Heart right ventricle (tissue), 16 donors: Measurements from ENCODE around the gene POLR2H. TPM values are rescaled to one million over a fixed set of nuclear protein-coding genes. Genes with fewer than 3 reads are reported as not detected.

Experiments
- ATAC-seq, 8 donors: fragments of 200-7000 bp; cut with Tn5 transposase; one replicate each; pipeline ENCODE4 v1.9.1; 2020; ENCODE audit warnings: mild to moderate bottlenecking in 8 of 8, moderate library complexity in 8 of 8, moderate number of reproducible peaks in 1 of 8
- DNase-seq, 2 donors: peaks; one replicate each; pipeline ENCODE4 v3.0.0-alpha.2; 2020
- H3K27ac ChIP-seq, 10 donors: fragments of 200-600 bp; sonication (generic) in 2 of 10; one replicate each; pipeline versions ENCODE4 v1.5.0 to v1.8.0; 2020 to 2022; ENCODE audit warnings: mild to moderate bottlenecking in 3 of 10
- H3K27me3 ChIP-seq, 7 donors: fragments of 200-600 bp; one replicate each; pipeline ENCODE4 v1.8.0; 2021 to 2022; ENCODE audit warnings: mild to moderate bottlenecking in 2 of 7
- H3K36me3 ChIP-seq, 9 donors: fragments of 200-600 bp; sonication (generic) in 1 of 9; one replicate each; pipeline versions ENCODE4 v1.5.0 to v1.8.0; 2020 to 2022; ENCODE audit warnings: mild to moderate bottlenecking in 2 of 9
- H3K4me1 ChIP-seq, 9 donors: fragments of 200-600 bp; sonication (generic) in 1 of 9; one replicate each; pipeline versions ENCODE4 v1.5.0 to v1.8.0; 2020 to 2022; ENCODE audit warnings: mild to moderate bottlenecking in 4 of 9
- H3K4me3 ChIP-seq, 10 donors: fragments of 200-600 bp; sonication (generic) in 2 of 10; one replicate each; pipeline versions ENCODE4 v1.5.0 to v1.8.0; 2020 to 2022; ENCODE audit warnings: mild to moderate bottlenecking in 7 of 10, moderate library complexity in 2 of 10
- H3K9me3 ChIP-seq, 11 donors: fragments of 200-600 bp in 10 of 11; sonication (generic) in 2 of 11; one replicate each; pipeline versions ENCODE4 v1.5.0 to v1.8.0; 2013 to 2022; ENCODE audit warnings: mild to moderate bottlenecking in 2 of 11, control low read depth in 1 of 11, moderate library complexity in 1 of 11
- WGBS, 2 donors: extraction: QIAGEN DNeasy Blood & Tissue Kit; methylation state at CpG; one replicate each; pipeline ENCODE4 v1.1.7; 2013; ENCODE audit warnings: inconsistent platforms in 1 of 2; 5-methylcytosine and 5-hydroxymethylcytosine counted together
- intact Hi-C, 10 donors: fragments of 100-400 bp; cut with DNase I; formaldehyde crosslinking; loops; one replicate each; pipeline versions ENCODE4 v1.11.1 to v1.14.2; 2022
- polyA plus RNA-seq, 2 donors: library from polyadenylated mRNA; stranded (reverse); fragments of 200-250 nt; gene quantifications; one replicate each; pipeline ENCODE4 v1.2.3, GENCODE V29; 2013
- total RNA-seq, 10 donors: library from RNA; stranded (reverse); fragmentation: NEBNext Ultra II Directional in 3 of 10; extraction: Animal tissue kit (Norgen Biotek cat#: 25700) in 3 of 10; gene quantifications; one replicate each; pipeline versions ENCODE4 v1.2.1 to v1.2.4, GENCODE V29; 2021 to 2023
- TF ChIP-seq, protein P1 (sequence below), 9 donors: fragments of 200-600 bp; sonication (generic) in 2 of 9; IDR thresholded peaks; one replicate each; pipeline versions ENCODE4 v1.5.0 to v1.8.0; 2021 to 2022; ENCODE audit warnings: antibody characterized with exemption in 9 of 9, mild to moderate bottlenecking in 5 of 9, moderate library complexity in 1 of 9
- donor health status: Arrhythmogenic right ventricular cardiomyopathy.
- donor health status: ischemic (EF 13 %, LVEDD 7.1; RV severe dilation, severe dysfunction).
- donor health status: healthy with polysubstance abuse.
- donor health status: DM: no; HTN: yes; CAD: no.
- donor health status: DM: no; HTN: no; CAD: no.
- donor health status: ischemic (EF 25% LVEDD 6.9; RV normal size, moderate dysfunction).
- donor health status: ischemic (EF 25% LVEDD 5.7; RV mildly dilated, moderate dysfunction).
- donor health status: healthy.
- donor health status: DM: yes; HTN: yes; CAD: no.
- donor health status: Ischemic cardiomyopathy.
- donor health status: ischemic (EF 35%, LVEDD 5.7; RV mildly dilated, moderate dysfunction).
- donor health status: nonischemic (EF 11% LVEDD 7.7; RV severe dilation, severe dysfunction).
- donor health status: DM: yes; HTN: yes; CAD: no.
- donor health status: PGD.
- donor health status: ischemic (EF 29% LVEDD 5.4; RV normal size, mild dysfunction).
- donor health status: nonischemic (EF 23%, LVEDD 6.1; RV moderate dilation, normal function).

The POLR2H gene
- total and polyA plus RNA-seq, 12 donors = 17.4 to 63.7 (median 24.5) TPM

DNA sequence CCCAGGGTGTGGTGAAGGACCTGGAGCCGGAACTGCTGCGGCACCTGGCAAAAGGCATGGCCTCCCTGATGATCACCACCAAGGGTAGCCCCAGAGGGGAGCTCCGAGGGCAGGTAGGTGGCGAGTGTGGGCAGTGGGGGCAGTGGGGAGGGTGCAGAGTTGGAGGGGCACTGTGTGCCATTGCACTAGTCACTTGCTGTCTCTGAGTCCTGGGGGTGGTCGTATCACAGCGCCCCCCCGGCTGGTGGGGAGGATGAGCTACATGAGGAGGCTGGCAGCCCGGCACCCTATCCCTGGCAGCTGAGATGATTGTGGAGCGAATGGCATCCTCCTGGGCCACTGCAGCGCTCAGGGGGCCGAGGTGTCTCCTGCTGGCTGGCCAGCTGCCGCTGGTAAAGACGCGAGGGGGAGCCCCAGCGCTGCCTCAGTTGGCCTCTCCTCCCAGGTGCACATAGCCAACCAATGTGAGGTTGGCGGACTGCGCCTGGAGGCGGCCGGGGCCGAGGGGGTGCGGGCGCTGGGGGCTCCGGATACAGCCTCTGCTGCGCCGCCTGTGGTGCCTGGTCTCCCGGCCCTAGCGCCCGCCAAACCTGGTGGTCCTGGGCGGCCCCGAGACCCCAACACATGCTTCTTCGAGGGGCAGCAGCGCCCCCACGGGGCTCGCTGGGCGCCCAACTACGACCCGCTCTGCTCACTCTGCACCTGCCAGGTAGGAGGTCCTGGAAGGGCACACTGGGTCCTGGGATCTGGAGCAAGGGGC lies 24.7 kb downstream of the POLR2H start:
- Histone ChIP-seq H3K4me1 (peaks cover 0 to 9% (median 7%) of the 10 kb centered on the region in 9 donors), H3K36me3 (peaks cover 0 to 39% (median 0%) of the 10 kb centered on the region in 9 donors), H3K27ac (no peak overlapping the region), H3K27me3 (peaks cover 0 to 42% (median 25%) of the 10 kb centered on the region in 7 donors), H3K4me3 (no peak overlapping the region), H3K9me3 (no peaks in the 10 kb centered on the region)
- TF ChIP-seq, protein P1, sequence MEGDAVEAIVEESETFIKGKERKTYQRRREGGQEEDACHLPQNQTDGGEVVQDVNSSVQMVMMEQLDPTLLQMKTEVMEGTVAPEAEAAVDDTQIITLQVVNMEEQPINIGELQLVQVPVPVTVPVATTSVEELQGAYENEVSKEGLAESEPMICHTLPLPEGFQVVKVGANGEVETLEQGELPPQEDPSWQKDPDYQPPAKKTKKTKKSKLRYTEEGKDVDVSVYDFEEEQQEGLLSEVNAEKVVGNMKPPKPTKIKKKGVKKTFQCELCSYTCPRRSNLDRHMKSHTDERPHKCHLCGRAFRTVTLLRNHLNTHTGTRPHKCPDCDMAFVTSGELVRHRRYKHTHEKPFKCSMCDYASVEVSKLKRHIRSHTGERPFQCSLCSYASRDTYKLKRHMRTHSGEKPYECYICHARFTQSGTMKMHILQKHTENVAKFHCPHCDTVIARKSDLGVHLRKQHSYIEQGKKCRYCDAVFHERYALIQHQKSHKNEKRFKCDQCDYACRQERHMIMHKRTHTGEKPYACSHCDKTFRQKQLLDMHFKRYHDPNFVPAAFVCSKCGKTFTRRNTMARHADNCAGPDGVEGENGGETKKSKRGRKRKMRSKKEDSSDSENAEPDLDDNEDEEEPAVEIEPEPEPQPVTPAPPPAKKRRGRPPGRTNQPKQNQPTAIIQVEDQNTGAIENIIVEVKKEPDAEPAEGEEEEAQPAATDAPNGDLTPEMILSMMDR (IDR thresholded peaks at IDR 0.05) = no peak
- ATAC-seq (no peak), DNase-seq (no peak)
- 55 to 60% methylated on average over 37 of the region's 37 CpGs for WGBS, 2 donors
- intact Hi-C loops = loop anchor here in 1 of 10 donors (10.0 kb wide), 1 partner anchor 389 kb away; no protein-coding TSS in a partner anchor

DNA sequence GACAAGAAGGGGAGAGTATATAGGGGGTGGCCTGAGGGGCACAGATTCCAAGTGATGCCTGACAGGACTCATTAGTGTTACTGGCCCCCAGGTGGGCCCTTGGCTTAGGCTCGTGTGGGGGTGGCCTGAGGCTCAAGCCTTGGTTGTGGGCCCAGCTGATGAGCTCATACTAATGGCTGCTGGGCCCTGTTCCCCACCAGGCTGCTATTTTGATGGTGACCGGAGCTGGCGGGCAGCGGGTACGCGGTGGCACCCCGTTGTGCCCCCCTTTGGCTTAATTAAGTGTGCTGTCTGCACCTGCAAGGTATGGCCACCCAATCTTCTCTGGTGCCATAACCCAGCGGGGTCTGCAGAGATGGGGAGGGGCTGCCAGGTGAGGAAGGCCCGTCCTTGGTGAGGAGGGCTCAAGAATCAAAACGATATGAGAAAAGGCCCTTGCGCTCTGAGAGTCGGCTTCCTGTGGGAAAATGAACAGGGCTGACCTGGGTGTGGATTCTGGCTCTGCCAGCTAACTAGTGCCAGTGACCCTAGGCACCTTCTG lies 25.7 kb downstream of the POLR2H start:
- Histone ChIP-seq H3K9me3 (no peaks in the 10 kb centered on the region), H3K27me3 (peaks cover 0 to 32% (median 15%) of the 10 kb centered on the region in 7 donors), H3K4me3 (no peak overlapping the region), H3K36me3 (peaks cover 0 to 39% (median 0%) of the 10 kb centered on the region in 9 donors), H3K4me1 (no peaks in the 10 kb centered on the region), H3K27ac (no peak overlapping the region)
- intact Hi-C loops = loop anchor here in 1 of 10 donors (10.0 kb wide), 1 partner anchor 388 kb away; no protein-coding TSS in a partner anchor
- TF ChIP-seq, protein P1 (IDR thresholded peaks at IDR 0.05) = no peak
- ATAC-seq = no peak
- no peak for DNase-seq
- WGBS, 2 donors = 92 to 93% methylated on average over 12 of the region's 12 CpGs

DNA sequence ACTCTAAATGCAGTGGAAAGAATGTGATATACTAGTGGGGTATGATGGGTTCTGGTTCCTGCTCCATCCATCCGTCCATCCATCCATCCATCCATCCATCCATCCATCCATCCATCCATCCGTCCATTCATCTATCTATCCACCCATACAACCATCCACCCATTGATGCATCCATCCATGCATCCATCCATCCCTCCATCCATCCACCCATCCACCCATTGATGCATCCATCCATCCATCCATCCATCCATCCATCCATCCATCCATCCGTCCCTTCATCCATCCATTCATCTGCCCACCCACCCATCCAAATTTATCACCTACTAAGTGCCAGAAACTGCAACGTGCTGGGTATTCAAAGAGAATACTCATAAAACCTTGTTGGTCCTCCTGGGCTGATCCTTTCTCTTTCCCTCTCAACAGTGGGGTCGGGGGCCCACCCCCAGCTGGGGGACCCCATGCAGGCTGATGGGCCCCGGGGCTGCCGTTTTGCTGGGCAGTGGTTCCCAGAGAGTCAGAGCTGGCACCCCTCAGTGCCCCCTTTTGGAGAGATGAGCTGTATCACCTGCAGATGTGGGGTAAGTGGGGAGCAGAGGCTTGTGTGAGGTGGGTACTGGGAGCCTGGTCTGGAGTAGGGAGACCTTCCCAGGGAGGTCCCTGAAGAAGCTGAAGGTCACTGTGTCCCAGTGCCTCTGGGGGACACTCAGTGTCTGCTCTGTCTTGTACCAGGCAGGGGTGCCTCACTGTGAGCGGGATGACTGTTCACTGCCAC lies 26.8 kb downstream of the POLR2H start:
- no peaks in the 10 kb centered on the region for H3K4me1 ChIP-seq
- ATAC-seq (no peak), DNase-seq (no peak)
- H3K36me3 ChIP-seq = peaks cover 0 to 33% (median 0%) of the 10 kb centered on the region in 9 donors
- no peaks in the 10 kb centered on the region for H3K9me3 ChIP-seq
- no peak overlapping the region for H3K4me3 ChIP-seq
- H3K27ac ChIP-seq = no peak overlapping the region
- peaks cover 0 to 23% (median 11%) of the 10 kb centered on the region in 7 donors for H3K27me3 ChIP-seq
- TF ChIP-seq, protein P1 (IDR thresholded peaks at IDR 0.05) = no peak
- 79 to 81% methylated on average over 8 of the region's 8 CpGs for WGBS, 2 donors
- intact Hi-C loops = loop anchor here in 1 of 10 donors (10.0 kb wide), 1 partner anchor 386 kb away; no protein-coding TSS in a partner anchor

DNA sequence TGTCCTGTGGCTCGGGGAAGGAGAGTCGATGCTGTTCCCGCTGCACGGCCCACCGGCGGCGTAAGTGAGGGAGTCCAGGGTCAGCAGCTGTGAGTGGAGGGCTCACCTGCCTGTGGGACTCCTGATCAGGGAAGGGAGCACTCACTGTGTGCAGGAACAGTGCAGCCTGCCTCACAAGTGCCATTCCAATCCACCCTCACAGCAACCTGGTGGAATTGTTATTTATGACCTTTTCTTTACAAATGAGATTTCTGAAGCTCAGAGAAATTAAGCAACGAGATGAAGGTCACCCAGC lies 27.4 kb downstream of the POLR2H start:
- H3K27ac ChIP-seq = no peak overlapping the region
- WGBS, 2 donors = 79 to 81% methylated on average over 8 of the region's 8 CpGs
- intact Hi-C loops = loop anchor here in 1 of 10 donors (10.0 kb wide), 1 partner anchor 386 kb away; no protein-coding TSS in a partner anchor
- ATAC-seq = no peak
- no peaks in the 10 kb centered on the region for H3K9me3 ChIP-seq
- H3K27me3 ChIP-seq = peaks cover 0 to 23% (median 10%) of the 10 kb centered on the region in 7 donors
- no peak for DNase-seq
- H3K4me3 ChIP-seq = no peak overlapping the region
- no peaks in the 10 kb centered on the region for H3K4me1 ChIP-seq
- peaks cover 0 to 28% (median 0%) of the 10 kb centered on the region in 9 donors for H3K36me3 ChIP-seq
- TF ChIP-seq, protein P1 (IDR thresholded peaks at IDR 0.05) = no peak
